Tibial nerve (tissue), 3 donors: ENCODE results near the gene C12orf75.

ENCODE experiments used
- POLR2A ChIP-seq, 2 donors: fragments of 450-650 bp; IDR thresholded peaks; one replicate each; pipeline ENCODE4 v1.6.1; 2017; ENCODE audit warnings: antibody characterized with exemption in 2 of 2, mild to moderate bottlenecking in 2 of 2, moderate library complexity in 2 of 2
- TF ChIP-seq, protein P1 (sequence below), 5 experiments: fragments of 200-600 bp in 3 of 5; fragments of 450-650 bp in 2 of 5; sonication (generic) in 3 of 5; IDR thresholded peaks; one replicate each; pipeline ENCODE4 v1.5.1; 2016 to 2019; ENCODE audit warnings: antibody characterized with exemption in 5 of 5, mild to moderate bottlenecking in 3 of 5, moderate library complexity in 2 of 5

DNA sequence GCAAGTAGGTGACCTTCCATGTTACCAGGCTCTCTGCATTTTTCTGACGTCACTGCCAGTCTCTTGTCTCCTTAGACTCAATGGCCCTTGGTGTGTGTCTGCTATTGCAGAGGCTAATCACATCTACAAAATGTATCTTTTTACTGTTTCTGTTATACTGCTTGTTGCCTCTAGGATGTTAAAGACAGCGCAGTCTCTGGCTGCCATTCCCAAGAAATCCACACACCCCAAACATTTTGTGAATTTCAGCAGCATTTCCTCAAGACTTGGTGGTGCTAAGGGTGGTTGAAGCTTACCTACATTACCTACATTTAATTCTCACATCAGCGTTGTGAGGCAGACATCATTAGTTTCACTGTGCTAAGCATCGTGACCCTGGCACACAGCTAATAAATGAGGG is 87.2 kb downstream of the C12orf75 start:
- TF ChIP-seq POLR2A (IDR thresholded peaks at IDR 0.05), result no peak
- TF ChIP-seq, protein P1, sequence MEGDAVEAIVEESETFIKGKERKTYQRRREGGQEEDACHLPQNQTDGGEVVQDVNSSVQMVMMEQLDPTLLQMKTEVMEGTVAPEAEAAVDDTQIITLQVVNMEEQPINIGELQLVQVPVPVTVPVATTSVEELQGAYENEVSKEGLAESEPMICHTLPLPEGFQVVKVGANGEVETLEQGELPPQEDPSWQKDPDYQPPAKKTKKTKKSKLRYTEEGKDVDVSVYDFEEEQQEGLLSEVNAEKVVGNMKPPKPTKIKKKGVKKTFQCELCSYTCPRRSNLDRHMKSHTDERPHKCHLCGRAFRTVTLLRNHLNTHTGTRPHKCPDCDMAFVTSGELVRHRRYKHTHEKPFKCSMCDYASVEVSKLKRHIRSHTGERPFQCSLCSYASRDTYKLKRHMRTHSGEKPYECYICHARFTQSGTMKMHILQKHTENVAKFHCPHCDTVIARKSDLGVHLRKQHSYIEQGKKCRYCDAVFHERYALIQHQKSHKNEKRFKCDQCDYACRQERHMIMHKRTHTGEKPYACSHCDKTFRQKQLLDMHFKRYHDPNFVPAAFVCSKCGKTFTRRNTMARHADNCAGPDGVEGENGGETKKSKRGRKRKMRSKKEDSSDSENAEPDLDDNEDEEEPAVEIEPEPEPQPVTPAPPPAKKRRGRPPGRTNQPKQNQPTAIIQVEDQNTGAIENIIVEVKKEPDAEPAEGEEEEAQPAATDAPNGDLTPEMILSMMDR (IDR thresholded peaks at IDR 0.05), result no peak
